Progenitor cell of endocrine pancreas (in vitro differentiated cells): Measurements from ENCODE around the gene NDUFV3. TPM values are rescaled to one million over a fixed set of nuclear protein-coding genes. Genes with fewer than 3 reads are reported as not detected.

Experiments
- DNase-seq: peaks from one replicate; pipeline ENCODE4 v3.0.0; 2021; ENCODE audit warnings: low spot score; ENCODE audit not compliant: unreplicated experiment
- H3K27ac Mint-ChIP-seq: 2 replicates; pipeline ENCODE4 v1.8.0; 2021; ENCODE audit warnings: mild to moderate bottlenecking, moderate library complexity, mixed read lengths
- H3K27me3 Mint-ChIP-seq: 2 replicates; pipeline ENCODE4 v1.8.0; 2021; ENCODE audit warnings: mixed read lengths
- H3K36me3 Mint-ChIP-seq: 2 replicates; pipeline ENCODE4 v1.8.0; 2022; ENCODE audit warnings: mixed read lengths; ENCODE audit not compliant: insufficient read depth
- H3K4me1 Mint-ChIP-seq: 2 replicates; pipeline ENCODE4 v1.8.0; 2021; ENCODE audit warnings: low read depth, mixed read lengths
- H3K4me3 Mint-ChIP-seq: 2 replicates; pipeline ENCODE4 v1.8.0; 2021; ENCODE audit warnings: low read depth, mild to moderate bottlenecking, moderate library complexity, mixed read lengths
- H3K9me3 Mint-ChIP-seq: 2 replicates; pipeline ENCODE4 v1.8.0; 2021; ENCODE audit warnings: low read depth, mixed read lengths
- total RNA-seq: library from RNA; stranded (reverse); gene quantifications from 2 replicates; pipeline ENCODE4 v1.2.1, GENCODE V29; 2021
- TF ChIP-seq, protein P1 (sequence below): fragments of 200-600 bp; sonication (generic); IDR thresholded peaks from one replicate; pipeline ENCODE4 v1.5.0; 2021; ENCODE audit warnings: antibody characterized with exemption, mild to moderate bottlenecking; ENCODE audit not compliant: unreplicated experiment

The NDUFV3 gene
- total RNA-seq, 1 donor from 2014 or later: 31.2 TPM

DNA sequence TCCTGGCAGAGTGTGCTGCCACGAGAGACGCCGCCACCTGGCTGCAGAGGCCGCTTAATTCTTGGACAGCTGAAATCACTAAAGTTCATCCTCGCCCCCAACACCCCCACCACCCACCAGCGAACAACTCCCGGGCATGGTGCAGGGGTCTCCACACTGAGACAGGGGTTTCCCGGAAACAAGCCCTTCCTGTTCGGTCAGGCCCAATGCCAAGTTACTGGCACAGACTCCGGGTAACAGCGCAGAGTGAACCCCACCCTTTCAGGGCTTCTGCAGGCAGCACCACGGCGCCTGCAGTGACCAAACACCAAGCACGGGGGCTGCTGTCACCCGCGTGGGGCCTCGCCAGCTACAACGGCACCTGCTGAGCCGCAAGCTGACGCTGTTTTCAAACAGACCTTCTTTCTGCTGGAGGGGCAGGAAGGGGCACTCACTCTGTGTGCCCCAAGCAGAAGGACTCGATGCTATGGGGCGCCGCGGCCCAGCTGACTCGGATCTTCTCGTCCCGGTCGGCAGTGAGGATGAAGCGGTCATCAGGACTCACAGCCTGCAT is 31.2 kb upstream of the NDUFV3 start:
- Mint-ChIP-seq H3K9me3 (no peaks in the 10 kb centered on the region), H3K27me3 (no peaks in the 10 kb centered on the region), H3K4me3 (no peak overlapping the region), H3K4me1 (no peaks in the 10 kb centered on the region), H3K27ac (no peak overlapping the region), H3K36me3 (peaks cover 19% of the 10 kb centered on the region)
- DNase-seq: no peak
- TF ChIP-seq, protein P1, sequence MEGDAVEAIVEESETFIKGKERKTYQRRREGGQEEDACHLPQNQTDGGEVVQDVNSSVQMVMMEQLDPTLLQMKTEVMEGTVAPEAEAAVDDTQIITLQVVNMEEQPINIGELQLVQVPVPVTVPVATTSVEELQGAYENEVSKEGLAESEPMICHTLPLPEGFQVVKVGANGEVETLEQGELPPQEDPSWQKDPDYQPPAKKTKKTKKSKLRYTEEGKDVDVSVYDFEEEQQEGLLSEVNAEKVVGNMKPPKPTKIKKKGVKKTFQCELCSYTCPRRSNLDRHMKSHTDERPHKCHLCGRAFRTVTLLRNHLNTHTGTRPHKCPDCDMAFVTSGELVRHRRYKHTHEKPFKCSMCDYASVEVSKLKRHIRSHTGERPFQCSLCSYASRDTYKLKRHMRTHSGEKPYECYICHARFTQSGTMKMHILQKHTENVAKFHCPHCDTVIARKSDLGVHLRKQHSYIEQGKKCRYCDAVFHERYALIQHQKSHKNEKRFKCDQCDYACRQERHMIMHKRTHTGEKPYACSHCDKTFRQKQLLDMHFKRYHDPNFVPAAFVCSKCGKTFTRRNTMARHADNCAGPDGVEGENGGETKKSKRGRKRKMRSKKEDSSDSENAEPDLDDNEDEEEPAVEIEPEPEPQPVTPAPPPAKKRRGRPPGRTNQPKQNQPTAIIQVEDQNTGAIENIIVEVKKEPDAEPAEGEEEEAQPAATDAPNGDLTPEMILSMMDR: no peak

DNA sequence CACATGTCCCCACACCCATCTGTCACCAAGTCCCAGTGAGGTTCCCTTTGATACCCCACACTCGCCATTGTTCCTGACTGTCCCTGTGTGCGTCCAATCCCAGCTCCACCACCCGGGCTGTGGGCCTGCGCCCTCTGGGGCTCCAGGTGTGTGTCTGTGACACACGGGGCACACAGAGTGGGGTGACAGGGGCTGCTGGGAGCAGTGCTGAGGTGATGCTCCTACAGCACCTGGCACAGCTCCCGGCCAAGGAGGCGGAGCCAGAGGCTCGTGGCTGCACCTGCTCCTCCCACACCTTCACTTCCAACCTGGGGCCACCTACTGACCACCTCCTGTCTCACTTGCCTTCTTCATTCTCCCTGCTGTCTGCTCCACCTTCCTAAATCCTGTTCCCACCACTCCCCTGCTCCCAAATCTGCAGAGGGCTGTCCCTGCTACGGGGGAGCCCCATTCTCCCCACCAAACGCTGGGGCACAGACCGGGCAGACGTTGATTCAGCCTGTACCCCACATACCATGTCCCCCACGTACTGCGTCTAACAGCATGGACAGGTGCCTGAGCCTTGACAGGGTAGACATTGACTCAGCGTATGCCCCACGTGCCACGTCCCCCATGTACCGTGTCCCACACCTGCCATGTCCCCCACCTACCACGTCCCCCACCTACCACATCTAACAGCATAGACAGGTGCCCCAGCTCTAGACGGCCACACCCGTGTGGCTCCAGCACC is 30.2 kb upstream of the NDUFV3 start:
- no peak for DNase-seq
- TF ChIP-seq, protein P1: peak; percentile 45
- no peaks in the 10 kb centered on the region for H3K27me3 Mint-ChIP-seq
- peaks cover 15% of the 10 kb centered on the region for H3K36me3 Mint-ChIP-seq
- no peaks in the 10 kb centered on the region for H3K9me3 Mint-ChIP-seq
- no peak overlapping the region for H3K4me3 Mint-ChIP-seq
- no peak overlapping the region for H3K27ac Mint-ChIP-seq
- no peaks in the 10 kb centered on the region for H3K4me1 Mint-ChIP-seq

DNA sequence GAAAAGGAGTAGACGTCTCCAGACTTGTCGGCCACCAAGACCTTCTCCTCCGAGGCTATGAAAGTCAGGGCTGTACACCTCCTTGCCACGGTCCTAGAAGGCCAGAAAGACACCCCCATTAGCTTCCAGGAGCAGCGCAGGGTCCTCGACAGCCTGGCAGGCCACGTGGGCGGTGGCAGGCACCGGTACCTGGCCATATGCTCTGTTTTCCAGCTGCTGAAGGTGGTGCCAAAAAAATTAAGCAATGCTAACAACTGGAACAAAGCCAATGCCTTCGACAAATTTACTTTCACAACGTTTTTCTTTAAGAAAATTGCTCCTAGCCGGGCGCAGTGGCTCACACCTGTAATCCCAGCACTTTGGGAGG is 29.6 kb upstream of the NDUFV3 start:
- H3K27ac Mint-ChIP-seq: no peak overlapping the region
- TF ChIP-seq, protein P1: no peak
- H3K9me3 Mint-ChIP-seq: no peaks in the 10 kb centered on the region
- no peak overlapping the region for H3K4me3 Mint-ChIP-seq
- DNase-seq: no peak
- no peaks in the 10 kb centered on the region for H3K27me3 Mint-ChIP-seq
- peaks cover 13% of the 10 kb centered on the region for H3K36me3 Mint-ChIP-seq
- no peaks in the 10 kb centered on the region for H3K4me1 Mint-ChIP-seq

DNA sequence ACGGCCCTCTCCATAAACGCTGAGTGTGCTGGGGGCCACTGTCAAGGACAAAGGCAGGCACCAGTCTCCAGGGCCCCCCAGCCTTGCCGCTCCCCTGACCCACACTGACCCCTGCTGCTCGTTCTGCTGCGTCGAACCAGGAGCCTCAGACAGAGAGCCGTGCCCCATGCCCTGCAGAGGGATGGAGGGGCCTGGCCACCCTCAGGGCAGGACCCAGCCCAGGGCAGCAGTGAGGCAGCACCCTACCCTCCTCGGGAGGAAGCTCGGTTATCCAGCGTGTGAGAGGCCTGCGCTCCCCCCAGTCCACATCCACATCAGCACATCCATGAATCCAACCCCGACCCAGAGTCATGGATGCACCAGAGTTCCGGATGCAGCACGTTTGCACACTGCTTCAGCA is 28.8 kb upstream of the NDUFV3 start:
- no peak for DNase-seq
- Mint-ChIP-seq H3K27ac (no peak overlapping the region), H3K36me3 (peaks cover 10% of the 10 kb centered on the region)

DNA sequence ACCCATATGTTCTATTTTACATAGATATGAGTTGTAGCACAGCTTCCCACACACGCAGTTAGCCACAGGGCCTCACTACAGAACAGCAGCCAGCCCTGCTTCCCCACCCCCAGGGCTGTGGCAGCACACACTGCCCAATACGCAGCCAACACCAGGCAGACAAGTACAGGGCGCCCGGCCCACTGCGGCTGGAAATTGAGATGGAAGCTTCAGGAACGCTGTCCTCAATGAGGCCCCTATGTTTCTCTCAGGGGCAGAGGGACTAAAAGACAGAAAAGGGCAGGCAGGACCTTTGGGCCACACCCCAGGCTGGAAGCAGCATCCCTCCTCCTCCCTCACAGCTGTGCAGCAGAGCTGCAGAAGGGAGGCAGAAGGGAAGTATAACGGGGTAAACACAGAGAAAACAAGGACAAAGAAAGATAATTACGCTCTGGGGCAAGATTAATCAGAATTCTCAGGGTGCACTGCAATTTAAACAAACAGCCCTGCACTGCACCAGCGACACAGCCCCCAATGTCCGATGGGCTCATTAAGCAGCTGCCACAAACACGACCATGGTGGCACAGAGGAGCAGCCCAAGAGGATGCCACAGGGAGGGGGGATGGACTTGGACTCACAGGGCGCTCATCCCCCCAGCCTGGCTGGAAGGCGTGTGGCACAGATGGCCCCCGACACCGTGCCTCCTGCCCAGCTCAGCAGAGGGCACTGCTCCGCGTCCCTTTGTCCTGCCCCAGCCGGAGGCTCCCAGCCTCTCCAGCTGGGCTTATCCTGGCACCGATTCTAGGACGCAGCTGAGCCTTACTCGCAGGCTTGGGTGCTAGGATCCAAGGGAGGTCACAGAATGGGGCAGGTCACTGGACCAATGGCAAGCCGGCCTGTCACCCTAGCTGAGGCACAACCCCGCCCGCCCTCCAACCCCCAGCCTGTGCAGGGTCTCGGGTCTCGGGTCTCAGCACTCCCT is 28.0 kb upstream of the NDUFV3 start:
- Mint-ChIP-seq H3K27ac (peak overlapping the region; percentile 79), H3K36me3 (peaks cover 14% of the 10 kb centered on the region), H3K27me3 (no peaks in the 10 kb centered on the region), H3K4me3 (no peak overlapping the region), H3K4me1 (no peaks in the 10 kb centered on the region), H3K9me3 (no peaks in the 10 kb centered on the region)
- no peak for DNase-seq
- TF ChIP-seq, protein P1: no peak

More for the DNA sequence above, 28.8 kb upstream of the NDUFV3 start:
- TF ChIP-seq, protein P1: no peak
- H3K9me3 Mint-ChIP-seq: no peaks in the 10 kb centered on the region
- H3K27me3 Mint-ChIP-seq: no peaks in the 10 kb centered on the region
- H3K4me1 Mint-ChIP-seq: no peaks in the 10 kb centered on the region
- no peak overlapping the region for H3K4me3 Mint-ChIP-seq
